ENCODE results near the gene DIDO1. TPM values are rescaled to one million over a fixed set of nuclear protein-coding genes. Genes with fewer than 3 reads are reported as not detected.

The DIDO1 gene
- total RNA-seq, 1 donor from 2014 or later: 41.6 TPM

- no peak overlapping the region for H3K27ac Mint-ChIP-seq (ENCODE audit: unreplicated experiment)
- no peak overlapping the region for H3K4me3 Mint-ChIP-seq (ENCODE audit: unreplicated experiment)
- no peak for TF ChIP-seq CTCF (IDR thresholded peaks at IDR 0.05)
- H3K9me3 Mint-ChIP-seq (ENCODE audit: low read depth): no peaks in the 10 kb centered on the region
- DNase-seq (ENCODE audit: low spot score): no peak
- peaks cover 3% of the 10 kb centered on the region for H3K4me1 Mint-ChIP-seq (ENCODE audit: low read depth)
- H3K27me3 Mint-ChIP-seq (ENCODE audit: low read depth): peaks cover 35% of the 10 kb centered on the region
- H3K36me3 Mint-ChIP-seq (ENCODE audit: low read depth): no peaks in the 10 kb centered on the region
These were observed 42.3 kb upstream of the DIDO1 start for GRCh38 chr20:62968378-62969178.

GRCh38 chr20:62967628-62968351, 41.5 kb upstream of the DIDO1 start:
- H3K27ac Mint-ChIP-seq (ENCODE audit: unreplicated experiment): no peak overlapping the region
- peaks cover 3% of the 10 kb centered on the region for H3K4me1 Mint-ChIP-seq (ENCODE audit: low read depth)
- no peak overlapping the region for H3K4me3 Mint-ChIP-seq (ENCODE audit: unreplicated experiment)
- no peaks in the 10 kb centered on the region for H3K36me3 Mint-ChIP-seq (ENCODE audit: low read depth)
- no peak for TF ChIP-seq CTCF (IDR thresholded peaks at IDR 0.05)
- H3K27me3 Mint-ChIP-seq (ENCODE audit: low read depth): peaks cover 30% of the 10 kb centered on the region
- DNase-seq (ENCODE audit: low spot score): no peak
- H3K9me3 Mint-ChIP-seq (ENCODE audit: low read depth): no peaks in the 10 kb centered on the region

- no peaks in the 10 kb centered on the region for H3K4me1 Mint-ChIP-seq (ENCODE audit: low read depth)
- no peaks in the 10 kb centered on the region for H3K9me3 Mint-ChIP-seq (ENCODE audit: low read depth)
- no peak overlapping the region for H3K4me3 Mint-ChIP-seq (ENCODE audit: unreplicated experiment)
- peaks cover 26% of the 10 kb centered on the region for H3K27me3 Mint-ChIP-seq (ENCODE audit: low read depth)
- DNase-seq (ENCODE audit: low spot score): no peak
- H3K36me3 Mint-ChIP-seq (ENCODE audit: low read depth): no peaks in the 10 kb centered on the region
- no peak for TF ChIP-seq CTCF (IDR thresholded peaks at IDR 0.05)
- no peak overlapping the region for H3K27ac Mint-ChIP-seq (ENCODE audit: unreplicated experiment)
These were observed 40.8 kb upstream of the DIDO1 start for GRCh38 chr20:62967149-62967501.

- peaks cover 21% of the 10 kb centered on the region for H3K27me3 Mint-ChIP-seq (ENCODE audit: low read depth)
- H3K27ac Mint-ChIP-seq (ENCODE audit: unreplicated experiment): no peak overlapping the region
- no peak for TF ChIP-seq CTCF (IDR thresholded peaks at IDR 0.05)
- H3K4me3 Mint-ChIP-seq (ENCODE audit: unreplicated experiment): no peak overlapping the region
- H3K4me1 Mint-ChIP-seq (ENCODE audit: low read depth): no peaks in the 10 kb centered on the region
- H3K36me3 Mint-ChIP-seq (ENCODE audit: low read depth): no peaks in the 10 kb centered on the region
- no peaks in the 10 kb centered on the region for H3K9me3 Mint-ChIP-seq (ENCODE audit: low read depth)
- no peak for DNase-seq (ENCODE audit: low spot score)
These were observed 40.2 kb upstream of the DIDO1 start for GRCh38 chr20:62966212-62967148.

GRCh38 chr20:62965363-62965771, 39.1 kb upstream of the DIDO1 start:
- H3K4me3 Mint-ChIP-seq (ENCODE audit: unreplicated experiment): no peak overlapping the region
- no peaks in the 10 kb centered on the region for H3K36me3 Mint-ChIP-seq (ENCODE audit: low read depth)
- DNase-seq (ENCODE audit: low spot score): no peak
- TF ChIP-seq CTCF (IDR thresholded peaks at IDR 0.05): no peak
- H3K27me3 Mint-ChIP-seq (ENCODE audit: low read depth): peaks cover 18% of the 10 kb centered on the region
- H3K27ac Mint-ChIP-seq (ENCODE audit: unreplicated experiment): no peak overlapping the region
- no peaks in the 10 kb centered on the region for H3K9me3 Mint-ChIP-seq (ENCODE audit: low read depth)
- H3K4me1 Mint-ChIP-seq (ENCODE audit: low read depth): no peaks in the 10 kb centered on the region

Measured in chondrocyte (in vitro differentiated cells).